ENCODE results near the gene GLCCI1. TPM values are rescaled to one million over a fixed set of nuclear protein-coding genes. Genes with fewer than 3 reads are reported as not detected.

GLCCI1 gene
- total RNA-seq, 2 donors from 2014 or later: 3.4 to 3.8 TPM

GRCh38 chr7:8109196-8110022 is 140.8 kb downstream of the GLCCI1 start:
- no peak for DNase-seq (ENCODE audit: low spot score)
- Histone ChIP-seq H3K36me3 (peaks cover 6% of the 10 kb centered on the region), H3K9me3 (no peaks in the 10 kb centered on the region), H3K27ac (no peak overlapping the region), H3K27me3 (no peaks in the 10 kb centered on the region), H3K4me1 (peaks cover 0 to 4% of the 10 kb centered on the region in 2 donors), H3K4me3 (no peak overlapping the region)
- TF ChIP-seq CTCF (IDR thresholded peaks at IDR 0.05): no peak

GRCh38 chr7:8111282-8111960 is 142.8 kb downstream of the GLCCI1 start:
- Histone ChIP-seq H3K4me3 (no peak overlapping the region), H3K36me3 (peaks cover 6% of the 10 kb centered on the region), H3K27ac (no peak overlapping the region), H3K27me3 (no peaks in the 10 kb centered on the region), H3K9me3 (no peaks in the 10 kb centered on the region), H3K4me1 (peaks cover 0 to 4% of the 10 kb centered on the region in 2 donors)
- no peak for TF ChIP-seq CTCF (IDR thresholded peaks at IDR 0.05)
- no peak for DNase-seq (ENCODE audit: low spot score)

GRCh38 chr7:8112685-8113084 is 144.1 kb downstream of the GLCCI1 start:
- TF ChIP-seq CTCF (IDR thresholded peaks at IDR 0.05): no peak
- H3K4me1 ChIP-seq: peaks cover 0 to 4% of the 10 kb centered on the region in 2 donors
- no peaks in the 10 kb centered on the region for H3K9me3 ChIP-seq
- H3K27ac ChIP-seq: no peak overlapping the region
- no peak overlapping the region for H3K4me3 ChIP-seq
- H3K36me3 ChIP-seq: peaks cover 6% of the 10 kb centered on the region
- DNase-seq (ENCODE audit: low spot score): no peak
- H3K27me3 ChIP-seq: no peaks in the 10 kb centered on the region

- DNase-seq (ENCODE audit: low spot score): no peak
- peaks cover 0 to 4% of the 10 kb centered on the region in 2 donors for H3K4me1 ChIP-seq
- TF ChIP-seq CTCF (IDR thresholded peaks at IDR 0.05): no peak
- H3K4me3 ChIP-seq: no peak overlapping the region
- no peaks in the 10 kb centered on the region for H3K9me3 ChIP-seq
- peak overlapping the region in 1 of 2 donors; percentile 25 for H3K27ac ChIP-seq
- H3K36me3 ChIP-seq: peaks cover 6% of the 10 kb centered on the region
- H3K27me3 ChIP-seq: no peaks in the 10 kb centered on the region
Measured at GRCh38 chr7:8113184-8113583, 144.6 kb downstream of the GLCCI1 start.

GRCh38 chr7:8114175-8114574 is 145.6 kb downstream of the GLCCI1 start:
- Histone ChIP-seq H3K36me3 (peaks cover 9% of the 10 kb centered on the region), H3K9me3 (no peaks in the 10 kb centered on the region)
- TF ChIP-seq CTCF (IDR thresholded peaks at IDR 0.05): no peak

More at GRCh38 chr7:8114175-8114574, 145.6 kb downstream of the GLCCI1 start:
- no peak for DNase-seq (ENCODE audit: low spot score)
- Histone ChIP-seq H3K4me3 (no peak overlapping the region), H3K27me3 (no peaks in the 10 kb centered on the region), H3K27ac (no peak overlapping the region), H3K4me1 (peaks cover 0 to 4% of the 10 kb centered on the region in 2 donors)
